HCT116 (cell line): ENCODE results near the gene SLFN5. TPM values are rescaled to one million over a fixed set of nuclear protein-coding genes. Genes with fewer than 3 reads are reported as not detected.

Experiments
- ATAC-seq: fragments of 200-7000 bp; cut with Tn5 transposase; 2 replicates; pipeline ENCODE4 v1.9.1; 2020; ENCODE audit warnings: mild to moderate bottlenecking, moderate library complexity
- BruUV-seq: library from RNA; stranded (reverse); fragments of 400-500 nt; replicated peaks from 2 replicates; lab custom pipeline; 2021; lab: Mats Ljungman, UMichigan
- CTCF ChIA-PET: fragments of 300-600 bp; sonication (Branson Sonifier 250); formaldehyde crosslinking; loops from one replicate; lab custom pipeline; 2021; ENCODE audit warnings: antibody characterized with exemption; lab: Charles Lee
- POLR2A ChIA-PET: fragments of 300-600, 350-600 bp; sonication (Branson Sonifier 250); formaldehyde crosslinking; loops from one replicate; lab custom pipeline; 2021; ENCODE audit warnings: antibody characterized with exemption; lab: Charles Lee
- RAD21 ChIA-PET, 2 experiments: fragments of 300-600 bp; sonication (Branson Sonifier 250); formaldehyde crosslinking; loops; one replicate each; lab custom pipeline; 2023; ENCODE audit warnings: low total read pairs in 2 of 2; ENCODE audit not compliant: uncharacterized antibody in 2 of 2, unreplicated experiment in 2 of 2, low non-redundant PET in 1 of 2; lab: Charles Lee
- DNase-seq: peaks from one replicate; pipeline ENCODE4 v3.0.0-alpha.2; 2010; ENCODE audit warnings: low read depth, low spot score
- H2AFZ ChIP-seq: fragments of 200-600 bp; shearing (Covaris generic), sonication (generic); 2 replicates; pipeline ENCODE4 v1.6.1; 2017; ENCODE audit warnings: low read depth, mixed run types, mixed read lengths, antibody characterized with exemption, low read length; ENCODE audit not compliant: poor library complexity, severe bottlenecking
- H3K27ac ChIP-seq: 2 replicates; pipeline ENCODE4 v1.5.1; 2012; ENCODE audit warnings: low read depth, low read length
- H3K27me3 ChIP-seq: fragments of 200-600 bp; sonication (generic); 2 replicates; pipeline ENCODE4 v1.6.1; 2016; ENCODE audit warnings: mixed run types, low read length, mixed read lengths; ENCODE audit not compliant: insufficient read depth
- H3K36me3 ChIP-seq, 2 experiments: fragments of 200-500 bp in 1 of 2; fragments of 200-600 bp in 1 of 2; sonication (Bioruptor generic) in 1 of 2; sonication (generic) in 1 of 2; 2 replicates each; pipeline versions ENCODE4 v1.5.1 to v1.6.1; 2014 to 2016; ENCODE audit warnings: low read length in 2 of 2, inconsistent platforms in 1 of 2, mixed read lengths in 1 of 2, mixed run types in 1 of 2; ENCODE audit not compliant: insufficient read depth in 2 of 2, control insufficient read depth in 1 of 2
- H3K4me1 ChIP-seq, 2 experiments: fragments of 200-600 bp in 1 of 2; sonication (generic) in 1 of 2; 2 replicates each; pipeline versions ENCODE4 v1.5.1 to v1.6.1; 2012 to 2017; ENCODE audit warnings: low read length in 2 of 2, inconsistent platforms in 1 of 2, mild to moderate bottlenecking in 1 of 2, mixed read lengths in 1 of 2, mixed run types in 1 of 2, moderate library complexity in 1 of 2; ENCODE audit not compliant: insufficient read depth in 2 of 2, control insufficient read depth in 1 of 2
- H3K4me2 ChIP-seq: fragments of 200-600 bp; sonication (generic); 2 replicates; pipeline ENCODE4 v1.6.1; 2017; ENCODE audit warnings: mixed run types, low read length, mixed read lengths
- H3K4me3 ChIP-seq, 2 experiments: fragments of 200-600 bp in 1 of 2; sonication (generic) in 1 of 2; replicated peaks in 1 of 2; 2 replicates each; pipeline ENCODE4 v1.5.1; 2011 to 2016; ENCODE audit warnings: low read length in 2 of 2, control low read depth in 1 of 2, low read depth in 1 of 2, mild to moderate bottlenecking in 1 of 2, mixed read lengths in 1 of 2, mixed run types in 1 of 2
- H3K79me2 ChIP-seq: fragments of 200-600 bp; sonication (generic); 2 replicates; pipeline ENCODE4 v1.6.1; 2017; ENCODE audit warnings: mild to moderate bottlenecking, mixed run types, low read length, moderate library complexity, mixed read lengths; ENCODE audit not compliant: insufficient read depth
- H3K9ac ChIP-seq: fragments of 200-600 bp; sonication (generic); 2 replicates; pipeline ENCODE4 v1.6.1; 2016; ENCODE audit warnings: low read length, mixed read lengths
- H3K9me2 ChIP-seq: fragments of 200-600 bp; sonication (generic), shearing (Covaris generic); 2 replicates; pipeline ENCODE4 v1.6.1; 2017; ENCODE audit warnings: mixed run types, mild to moderate bottlenecking, moderate library complexity; ENCODE audit not compliant: insufficient read depth
- H3K9me3 ChIP-seq, 2 experiments: fragments of 200-500 bp in 1 of 2; fragments of 200-600 bp in 1 of 2; sonication (Bioruptor generic) in 1 of 2; sonication (generic) in 1 of 2; 2 replicates each; pipeline ENCODE4 v1.6.1; 2014 to 2017; ENCODE audit warnings: low read length in 2 of 2, mixed read lengths in 2 of 2, inconsistent platforms in 1 of 2, low read depth in 1 of 2, mild to moderate bottlenecking in 1 of 2, mixed run types in 1 of 2, moderate library complexity in 1 of 2; ENCODE audit not compliant: control insufficient read depth in 1 of 2, insufficient read depth in 1 of 2
- H4K20me1 ChIP-seq: fragments of 200-600 bp; sonication (generic), shearing (Covaris generic); 2 replicates; pipeline ENCODE4 v1.6.1; 2017; ENCODE audit warnings: mixed run types, mild to moderate bottlenecking, moderate library complexity; ENCODE audit not compliant: insufficient read depth
- EGR1 ChIP-seq: IDR thresholded peaks from 2 replicates; pipeline ENCODE4 v1.6.1; 2012; ENCODE audit warnings: low read depth
- ELF1 ChIP-seq: IDR thresholded peaks from 2 replicates; pipeline ENCODE4 v1.6.1; 2012; ENCODE audit warnings: low read depth, borderline replicate concordance
- EZH2phosphoT487 ChIP-seq: fragments of 200-600 bp; IDR thresholded peaks from 2 replicates; pipeline ENCODE4 v1.6.1; 2018; ENCODE audit warnings: antibody characterized with exemption, borderline replicate concordance
- FOSL1 ChIP-seq: IDR thresholded peaks from 2 replicates; pipeline ENCODE4 v1.6.1; 2012; ENCODE audit warnings: low read depth
- MAX ChIP-seq: IDR thresholded peaks from 2 replicates; pipeline ENCODE4 v1.6.1; 2012
- POLR2A ChIP-seq: IDR thresholded peaks from 2 replicates; pipeline ENCODE4 v1.7.0; 2011; ENCODE audit warnings: borderline replicate concordance; ENCODE audit not compliant: insufficient read depth, insufficient read length; ENCODE audit errors: extremely low read depth
- REST ChIP-seq: IDR thresholded peaks from 2 replicates; pipeline ENCODE4 v1.6.1; 2012; ENCODE audit warnings: low read depth
- intact Hi-C: fragments of 100-400 bp; cut with micrococcal nuclease; formaldehyde crosslinking; loops from 2 replicates; pipeline ENCODE4 v1.10.0; 2022
- total RNA-seq: library from RNA; stranded (reverse); gene quantifications from one replicate; pipeline ENCODE4 v1.2.1, GENCODE V29; 2021; ENCODE audit not compliant: unreplicated experiment

Gene SLFN5
- total RNA-seq, 1 experiment from 2014 or later, result 23.7 TPM

GRCh38 chr17:35284955-35285354, 42.1 kb downstream of the SLFN5 start:
- ChIA-PET CTCF (interaction anchor here (0.9 kb wide), 1 partner anchor 28 kb away, joined by 4 read pairs; no protein-coding TSS in a partner anchor), POLR2A (no interaction called here), RAD21 (no interaction called here)
- peaks cover 17% of the 10 kb centered on the region for H3K27me3 ChIP-seq
- TF ChIP-seq FOSL1, result no peak
- TF ChIP-seq EGR1, result no peak
- TF ChIP-seq REST, result no peak
- no peak for TF ChIP-seq POLR2A
- TF ChIP-seq EZH2phosphoT487, result no peak
- no peak for TF ChIP-seq MAX
- TF ChIP-seq ELF1, result no peak
- H3K9ac ChIP-seq, result no peak overlapping the region
- H3K4me1 ChIP-seq, result no peaks in the 10 kb centered on the region
- no peak overlapping the region for H2AFZ ChIP-seq
- H3K79me2 ChIP-seq, result no peaks in the 10 kb centered on the region
- H4K20me1 ChIP-seq, result no peaks in the 10 kb centered on the region
- no peak overlapping the region for H3K27ac ChIP-seq
- DNase-seq (no peak), ATAC-seq (no peak)
- H3K4me3 ChIP-seq, result no peak overlapping the region
- no peak overlapping the region for H3K4me2 ChIP-seq
- H3K36me3 ChIP-seq, result no peaks in the 10 kb centered on the region
- no peaks in the 10 kb centered on the region for H3K9me2 ChIP-seq
- no TSS peak for BruUV-seq
- intact Hi-C loops, result no loop called here
- no peaks in the 10 kb centered on the region for H3K9me3 ChIP-seq
